Muscle layer of duodenum (tissue), 2 donors: ENCODE data around the gene CNPY4.
"Not testable (repeated sequence)": the region's sequence is repeated elsewhere in the genome, so short reads cannot be mapped to it uniquely, and the experiment has no call there.

Source experiments
- H3K27ac ChIP-seq: one replicate; pipeline ENCODE4 v1.7.0; 2013; ENCODE audit warnings: mild to moderate bottlenecking, low read length
- H3K27me3 ChIP-seq: one replicate; pipeline ENCODE4 v1.7.0; 2013; ENCODE audit warnings: low read depth, mild to moderate bottlenecking, control low read depth, low read length
- H3K36me3 ChIP-seq, 2 donors: one replicate each; pipeline ENCODE4 v1.7.0; 2013; ENCODE audit warnings: low read length in 2 of 2, control low read depth in 1 of 2, mild to moderate bottlenecking in 1 of 2; ENCODE audit not compliant: insufficient read depth in 2 of 2, control insufficient read depth in 1 of 2
- H3K4me1 ChIP-seq, 2 donors: one replicate each; pipeline ENCODE4 v1.7.0; 2013; ENCODE audit warnings: low read length in 2 of 2, mild to moderate bottlenecking in 2 of 2, control low read depth in 1 of 2, moderate library complexity in 1 of 2; ENCODE audit not compliant: insufficient read depth in 2 of 2, control insufficient read depth in 1 of 2
- H3K4me3 ChIP-seq, 2 donors: one replicate each; pipeline ENCODE4 v1.7.0; 2013; ENCODE audit warnings: low read length in 2 of 2, low read depth in 1 of 2, mild to moderate bottlenecking in 1 of 2
- H3K9me3 ChIP-seq, 2 donors: one replicate each; pipeline ENCODE4 v1.7.0; 2013; ENCODE audit warnings: low read length in 2 of 2, control low read depth in 1 of 2, mild to moderate bottlenecking in 1 of 2; ENCODE audit not compliant: control insufficient read depth in 1 of 2
- donor health status: healthy.

The CNPY4 gene

DNA sequence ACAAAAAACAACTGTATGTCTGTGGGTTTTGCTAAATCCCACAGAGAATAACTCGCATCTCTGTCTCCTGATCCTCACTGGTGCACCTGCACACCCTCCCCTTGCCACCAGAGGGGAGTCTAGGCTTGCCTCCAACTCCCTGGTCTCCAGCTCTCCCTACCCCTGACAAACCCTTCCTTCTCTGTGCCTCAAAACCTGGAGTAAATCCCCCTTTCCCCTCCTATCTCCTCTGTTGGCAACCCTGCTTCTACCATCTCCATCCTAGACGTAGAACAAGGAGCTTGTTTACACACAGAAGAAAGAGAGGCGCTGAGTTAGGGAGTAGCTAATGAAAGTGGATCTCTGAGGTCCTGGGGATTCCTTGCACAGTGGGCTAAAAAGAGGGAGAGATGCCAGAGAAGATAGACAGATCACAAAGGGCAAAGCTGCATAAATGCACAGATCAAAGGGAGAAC lies 13.3 kb downstream of the CNPY4 start:
- H3K4me1 ChIP-seq, result peaks cover 0 to 12% of the 10 kb centered on the region in 2 donors
- no peaks in the 10 kb centered on the region for H3K27me3 ChIP-seq
- H3K27ac ChIP-seq, result no peak overlapping the region
- H3K9me3 ChIP-seq, result no peaks in the 10 kb centered on the region
- no peak overlapping the region for H3K4me3 ChIP-seq
- no peaks in the 10 kb centered on the region for H3K36me3 ChIP-seq

GRCh38 chr7:100137851-100138760 lies 18.7 kb downstream of the CNPY4 start:
- Histone ChIP-seq H3K27ac (peak overlapping the region; percentile 36), H3K9me3 (no peaks in the 10 kb centered on the region), H3K4me1 (no peaks in the 10 kb centered on the region), H3K27me3 (no peaks in the 10 kb centered on the region), H3K36me3 (no peaks in the 10 kb centered on the region), H3K4me3 (no peak overlapping the region)

GRCh38 chr7:100141555-100141949 lies 22.1 kb downstream of the CNPY4 start:
- Histone ChIP-seq H3K4me1 (no peaks in the 10 kb centered on the region), H3K27ac (no peak overlapping the region), H3K9me3 (no peaks in the 10 kb centered on the region), H3K4me3 (no peak overlapping the region), H3K36me3 (no peaks in the 10 kb centered on the region), H3K27me3 (no peaks in the 10 kb centered on the region)

DNA sequence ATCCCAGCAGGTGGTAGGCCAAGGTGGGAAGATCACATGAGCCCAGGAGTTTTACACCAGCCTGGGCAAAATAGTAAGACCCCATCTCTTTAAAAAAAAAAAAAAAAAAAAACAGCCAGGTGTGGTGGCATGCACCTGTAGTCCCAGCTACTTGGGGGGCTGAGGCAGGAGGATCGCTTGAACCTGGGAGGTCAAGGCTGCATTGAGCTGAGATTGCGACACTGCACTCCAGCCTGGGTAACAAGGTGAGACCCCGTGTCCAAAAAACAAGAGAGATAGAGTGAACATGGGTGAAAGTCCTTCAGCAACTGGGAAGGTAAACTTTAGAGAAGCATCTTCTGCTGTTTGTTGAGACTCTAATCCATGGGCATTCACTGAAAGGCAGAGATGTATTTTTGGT lies 23.0 kb downstream of the CNPY4 start:
- Histone ChIP-seq H3K9me3 (no peaks in the 10 kb centered on the region), H3K4me1 (no peaks in the 10 kb centered on the region), H3K27me3 (no peaks in the 10 kb centered on the region), H3K27ac (no peak overlapping the region), H3K36me3 (no peaks in the 10 kb centered on the region), H3K4me3 (no peak overlapping the region)

GRCh38 chr7:100146350-100146749 lies 26.9 kb downstream of the CNPY4 start:
- H3K4me1 ChIP-seq, result peaks cover 3 to 16% of the 10 kb centered on the region in 2 donors
- not testable (repeated sequence) for H3K36me3 ChIP-seq, H3K9me3 ChIP-seq, H3K27me3 ChIP-seq, H3K27ac ChIP-seq, H3K4me3 ChIP-seq

- Histone ChIP-seq H3K4me3 (no peak overlapping the region), H3K9me3 (no peaks in the 10 kb centered on the region), H3K27me3 (no peaks in the 10 kb centered on the region), H3K36me3 (no peaks in the 10 kb centered on the region), H3K4me1 (peaks cover 3 to 16% of the 10 kb centered on the region in 2 donors), H3K27ac (no peak overlapping the region)
These were observed 27.8 kb downstream of the CNPY4 start for GRCh38 chr7:100147278-100147677.

DNA sequence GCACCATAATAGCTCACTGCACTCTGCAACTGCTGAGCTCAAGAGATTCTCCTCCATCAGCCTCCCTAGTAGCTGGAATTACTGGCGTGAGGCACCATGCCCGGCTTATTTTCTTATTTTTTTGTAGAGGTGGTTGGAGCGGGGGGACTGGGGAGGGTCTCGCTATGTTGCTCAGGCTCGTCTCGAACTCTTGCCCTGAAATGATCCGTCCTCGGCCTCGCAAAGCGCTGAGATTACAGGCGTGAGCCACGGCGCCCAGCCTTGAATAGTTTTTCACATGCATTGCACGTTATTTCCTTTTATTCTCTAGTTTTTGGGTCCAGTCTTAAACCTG lies 28.8 kb downstream of the CNPY4 start:
- H3K27me3 ChIP-seq, result no peaks in the 10 kb centered on the region
- peaks cover 0 to 3% of the 10 kb centered on the region in 2 donors for H3K36me3 ChIP-seq
- peak overlapping the region; percentile 79 to 97 for H3K4me3 ChIP-seq
- H3K9me3 ChIP-seq, result no peaks in the 10 kb centered on the region
- peak overlapping the region; percentile 10 for H3K27ac ChIP-seq
- peaks cover 3 to 16% of the 10 kb centered on the region in 2 donors for H3K4me1 ChIP-seq

GRCh38 chr7:100148559-100149328 lies 29.3 kb downstream of the CNPY4 start, which contains the start of gene LAMTOR4:
Gene LAMTOR4, plus strand, starts transcription at chr7:100148918. Its CDS starts 55 bp downstream, at chr7:100148973.
- Histone ChIP-seq H3K4me3 (peak within 1 kb of the TSS; percentile 79 to 97), H3K36me3 (peaks cover 4 to 8% of the 10 kb centered on the region in 2 donors), H3K9me3 (no peaks in the 10 kb centered on the region), H3K27ac (peak within 1 kb of the TSS; percentile 86), H3K27me3 (no peaks in the 10 kb centered on the region), H3K4me1 (peaks cover 5 to 16% of the 10 kb centered on the region in 2 donors)

GRCh38 chr7:100152404-100152803 lies 33.0 kb downstream of the CNPY4 start:
- no peaks in the 10 kb centered on the region for H3K27me3 ChIP-seq

GRCh38 chr7:100152937-100153666 lies 33.7 kb downstream of the CNPY4 start:
- Histone ChIP-seq H3K36me3 (peaks cover 20 to 39% of the 10 kb centered on the region in 2 donors), H3K4me1 (peaks cover 19 to 36% of the 10 kb centered on the region in 2 donors), H3K4me3 (no peak overlapping the region), H3K27me3 (no peaks in the 10 kb centered on the region), H3K9me3 (no peaks in the 10 kb centered on the region), H3K27ac (no peak overlapping the region)

More at GRCh38 chr7:100152404-100152803, 33.0 kb downstream of the CNPY4 start:
- no peaks in the 10 kb centered on the region for H3K9me3 ChIP-seq
- H3K36me3 ChIP-seq, result peaks cover 20 to 39% of the 10 kb centered on the region in 2 donors
- no peak overlapping the region for H3K27ac ChIP-seq
- H3K4me3 ChIP-seq, result no peak overlapping the region
- peaks cover 16 to 31% of the 10 kb centered on the region in 2 donors for H3K4me1 ChIP-seq
